ENCODE data around the gene SAMD4B.

DNA sequence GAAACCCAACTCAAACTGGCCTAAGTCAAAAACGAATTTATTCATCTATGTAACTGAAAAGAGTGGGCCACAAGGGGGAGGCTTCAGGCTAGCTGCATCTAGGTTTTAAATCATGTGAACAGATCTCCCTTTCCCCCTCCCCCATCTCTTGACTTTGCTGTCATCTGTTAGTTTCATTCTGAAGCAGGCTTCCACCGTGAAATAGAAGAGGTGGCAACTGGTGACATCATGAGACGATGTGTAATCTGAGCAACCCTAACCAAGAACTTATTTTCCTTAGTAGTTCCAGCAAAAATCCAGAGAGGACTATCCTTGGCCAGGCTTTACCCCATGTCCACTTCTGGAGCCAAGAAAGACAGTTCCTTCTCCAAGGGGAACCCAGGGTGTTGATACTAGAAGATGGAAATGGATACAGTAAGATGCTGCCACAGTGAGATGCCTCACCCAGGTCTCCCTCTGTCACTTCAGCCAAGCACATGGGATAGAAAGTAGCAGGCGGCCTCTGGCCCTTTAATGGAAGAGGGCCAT lies 9.4 kb downstream of the SAMD4B start:
- TF ChIP-seq CTCF (conservative IDR thresholded peaks at IDR 0.05; ENCODE audit: low read depth, low read length) (no peak), EZH2 (IDR thresholded peaks at IDR 0.05; ENCODE audit: low read length, unreplicated experiment) (no peak)

Data from PC-3 (cell line).